ENCODE results near the gene TNNT3.

TNNT3 gene

DNA sequence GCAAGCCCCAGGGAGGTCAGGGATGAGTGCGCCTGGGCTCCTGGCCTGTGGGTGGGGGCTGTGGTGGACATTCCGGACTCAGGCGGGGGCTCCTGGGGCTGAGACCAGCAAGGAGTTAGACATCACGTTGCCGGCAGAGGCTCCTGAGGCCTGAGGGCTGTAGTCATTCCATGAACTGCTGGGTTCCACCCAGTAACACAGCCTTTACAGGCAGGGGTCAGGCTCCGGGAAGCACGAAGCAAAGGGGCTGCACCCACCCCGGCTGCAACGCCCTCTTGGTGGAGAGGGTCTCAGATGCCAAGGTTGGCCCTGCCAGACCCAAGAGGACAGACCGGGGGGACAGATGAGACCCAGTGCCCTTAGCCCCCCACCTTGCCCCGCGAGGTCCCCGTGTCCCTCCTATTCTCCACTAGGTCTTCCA, 9.0 kb downstream of the TNNT3 start:
- Histone ChIP-seq H3K4me1 (ENCODE audit: control insufficient read depth, insufficient read depth, low read length) (no peaks in the 10 kb centered on the region), H3K4me2 (ENCODE audit: low read length) (no peak overlapping the region), H3K9me3 (replicated peaks; ENCODE audit: low read length) (no peaks in the 10 kb centered on the region), H3K9ac (ENCODE audit: low read depth, low read length) (no peak overlapping the region), H3K27me3 (ENCODE audit: control insufficient read depth, insufficient read depth, low read length) (peaks cover 21% of the 10 kb centered on the region), H3K36me3 (ENCODE audit: insufficient read depth, low read length) (no peaks in the 10 kb centered on the region), H3K4me3 (ENCODE audit: low read length) (no peak overlapping the region)

- Histone ChIP-seq H3K4me1 (ENCODE audit: control insufficient read depth, insufficient read depth, low read length) (no peaks in the 10 kb centered on the region), H3K4me3 (ENCODE audit: low read length) (no peak overlapping the region), H3K9ac (ENCODE audit: low read depth, low read length) (no peak overlapping the region), H3K9me3 (replicated peaks; ENCODE audit: low read length) (no peaks in the 10 kb centered on the region), H3K4me2 (ENCODE audit: low read length) (no peak overlapping the region), H3K27me3 (ENCODE audit: control insufficient read depth, insufficient read depth, low read length) (peaks cover 26% of the 10 kb centered on the region), H3K36me3 (ENCODE audit: insufficient read depth, low read length) (no peaks in the 10 kb centered on the region)
Measured at GRCh38 chr11:1928891-1929541, 9.5 kb downstream of the TNNT3 start.

DNA sequence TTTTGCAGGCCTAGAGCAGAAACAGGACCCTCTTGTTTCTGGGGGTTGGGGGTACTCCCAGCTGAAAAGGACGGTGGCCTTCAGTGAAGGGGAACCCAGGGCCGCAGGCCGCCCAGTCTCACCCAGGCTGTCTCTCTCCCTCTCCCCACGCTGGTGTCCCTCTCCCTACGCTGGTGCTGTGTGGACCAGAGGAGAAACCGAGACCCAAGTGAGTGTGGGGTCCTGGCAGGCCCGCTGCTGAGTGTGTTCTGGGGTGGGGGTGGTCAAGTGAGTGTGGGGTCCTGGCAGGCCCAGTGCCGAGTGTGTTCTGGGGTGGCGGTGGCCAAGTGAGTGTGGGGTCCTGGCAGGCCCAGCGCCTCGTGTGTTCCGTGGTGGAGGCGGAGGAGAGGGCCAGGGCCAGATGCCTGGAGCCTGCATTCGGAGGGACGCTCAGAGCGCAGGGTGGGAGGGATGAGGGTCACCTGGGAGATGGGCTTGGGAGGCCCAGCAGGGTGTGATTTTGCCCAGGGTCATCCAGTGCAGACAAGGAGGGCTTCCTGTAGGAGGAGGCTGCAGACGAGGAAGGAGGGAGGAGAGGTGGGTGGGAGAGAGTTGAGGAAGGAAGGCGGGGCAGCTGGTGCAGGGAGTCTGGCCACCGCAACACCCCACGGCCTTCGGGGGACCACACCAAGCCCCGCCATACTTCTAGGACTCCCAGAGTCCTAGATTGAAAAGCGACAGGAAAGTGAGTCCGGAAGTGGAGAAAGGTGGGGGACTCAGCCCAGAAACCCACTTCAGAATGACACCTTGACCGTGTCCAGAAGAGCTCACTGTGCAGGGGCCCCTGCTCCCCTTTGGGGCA, 10.3 kb downstream of the TNNT3 start:
- no peaks in the 10 kb centered on the region for H3K4me1 ChIP-seq (ENCODE audit: control insufficient read depth, insufficient read depth, low read length)
- H3K27me3 ChIP-seq (ENCODE audit: control insufficient read depth, insufficient read depth, low read length) = peaks cover 34% of the 10 kb centered on the region
- H3K9ac ChIP-seq (ENCODE audit: low read depth, low read length) = no peak overlapping the region
- no peaks in the 10 kb centered on the region for H3K36me3 ChIP-seq (ENCODE audit: insufficient read depth, low read length)
- no peak overlapping the region for H3K4me3 ChIP-seq (ENCODE audit: low read length)
- no peaks in the 10 kb centered on the region for H3K9me3 ChIP-seq (replicated peaks; ENCODE audit: low read length)
- no peak overlapping the region for H3K4me2 ChIP-seq (ENCODE audit: low read length)

GRCh38 chr11:1930462-1930830, 10.9 kb downstream of the TNNT3 start:
- H3K9ac ChIP-seq (ENCODE audit: low read depth, low read length) = no peak overlapping the region
- no peaks in the 10 kb centered on the region for H3K4me1 ChIP-seq (ENCODE audit: control insufficient read depth, insufficient read depth, low read length)
- no peak overlapping the region for H3K4me2 ChIP-seq (ENCODE audit: low read length)
- H3K4me3 ChIP-seq (ENCODE audit: low read length) = no peak overlapping the region
- H3K27me3 ChIP-seq (ENCODE audit: control insufficient read depth, insufficient read depth, low read length) = peaks cover 35% of the 10 kb centered on the region
- H3K36me3 ChIP-seq (ENCODE audit: insufficient read depth, low read length) = no peaks in the 10 kb centered on the region
- H3K9me3 ChIP-seq (replicated peaks; ENCODE audit: low read length) = no peaks in the 10 kb centered on the region

DNA sequence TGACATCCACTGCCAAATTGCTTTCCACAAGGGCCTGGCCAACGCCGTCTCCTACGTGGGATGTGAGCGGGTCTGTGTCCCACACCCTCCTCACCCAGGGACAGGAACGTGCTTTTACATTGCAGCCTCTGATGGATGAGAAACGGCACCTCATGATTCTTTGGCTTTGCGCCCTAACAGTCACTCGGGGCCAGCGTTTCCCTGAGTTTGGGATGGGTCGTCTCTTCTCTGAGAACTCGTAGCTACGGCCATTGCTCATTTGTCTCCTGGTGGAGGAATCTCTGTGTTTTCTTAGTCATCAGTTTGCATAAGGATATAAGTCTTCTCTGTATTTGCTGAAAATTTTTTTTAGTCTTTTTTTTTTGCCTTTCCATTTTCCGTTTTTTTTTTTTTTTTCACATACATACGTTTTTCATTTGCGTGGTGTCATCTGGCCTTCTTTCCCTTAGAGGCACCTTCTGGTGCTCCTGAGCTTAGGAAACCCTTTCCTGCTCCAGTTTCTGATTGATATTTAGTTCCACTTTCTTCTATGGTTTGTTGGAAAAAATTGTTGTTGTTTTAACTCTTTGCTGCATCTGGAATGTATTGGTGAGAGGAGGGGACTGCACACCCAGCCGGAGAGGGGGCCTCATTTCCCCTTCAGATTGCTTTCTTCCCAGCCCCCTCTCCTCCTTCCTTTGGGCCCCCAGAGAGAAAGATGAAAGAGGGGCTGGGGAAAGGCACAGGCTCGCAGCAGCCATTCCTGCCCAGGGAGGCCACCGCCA, 12.0 kb downstream of the TNNT3 start:
- H3K36me3 ChIP-seq (ENCODE audit: insufficient read depth, low read length) = no peaks in the 10 kb centered on the region
- H3K4me3 ChIP-seq (ENCODE audit: low read length) = no peak overlapping the region
- H3K9ac ChIP-seq (ENCODE audit: low read depth, low read length) = no peak overlapping the region
- H3K27me3 ChIP-seq (ENCODE audit: control insufficient read depth, insufficient read depth, low read length) = peaks cover 35% of the 10 kb centered on the region
- H3K9me3 ChIP-seq (replicated peaks; ENCODE audit: low read length) = no peaks in the 10 kb centered on the region
- no peak overlapping the region for H3K4me2 ChIP-seq (ENCODE audit: low read length)
- no peaks in the 10 kb centered on the region for H3K4me1 ChIP-seq (ENCODE audit: control insufficient read depth, insufficient read depth, low read length)

DNA sequence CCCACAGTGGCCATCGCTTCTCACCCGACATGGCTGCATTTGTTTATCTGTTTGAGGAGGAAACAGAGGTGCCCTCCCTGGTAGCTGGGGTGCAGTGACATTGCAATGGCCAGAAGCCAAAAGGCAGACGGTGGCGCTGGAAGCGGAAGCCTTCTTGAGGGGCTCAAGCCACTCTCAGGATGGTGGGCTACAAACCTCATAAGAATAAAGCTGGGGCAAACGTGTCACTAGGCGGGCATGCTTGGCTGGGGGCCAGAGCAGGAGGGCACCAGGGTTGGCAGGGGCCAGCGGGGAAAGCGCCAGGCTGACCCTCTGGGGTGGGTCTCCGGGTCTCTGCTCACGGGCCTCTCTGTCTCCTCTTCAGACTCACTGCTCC, 12.6 kb downstream of the TNNT3 start:
- Histone ChIP-seq H3K4me1 (ENCODE audit: control insufficient read depth, insufficient read depth, low read length) (no peaks in the 10 kb centered on the region), H3K9me3 (replicated peaks; ENCODE audit: low read length) (no peaks in the 10 kb centered on the region), H3K4me3 (ENCODE audit: low read length) (no peak overlapping the region), H3K27me3 (ENCODE audit: control insufficient read depth, insufficient read depth, low read length) (peaks cover 35% of the 10 kb centered on the region), H3K36me3 (ENCODE audit: insufficient read depth, low read length) (no peaks in the 10 kb centered on the region), H3K4me2 (ENCODE audit: low read length) (no peak overlapping the region), H3K9ac (ENCODE audit: low read depth, low read length) (no peak overlapping the region)

DNA sequence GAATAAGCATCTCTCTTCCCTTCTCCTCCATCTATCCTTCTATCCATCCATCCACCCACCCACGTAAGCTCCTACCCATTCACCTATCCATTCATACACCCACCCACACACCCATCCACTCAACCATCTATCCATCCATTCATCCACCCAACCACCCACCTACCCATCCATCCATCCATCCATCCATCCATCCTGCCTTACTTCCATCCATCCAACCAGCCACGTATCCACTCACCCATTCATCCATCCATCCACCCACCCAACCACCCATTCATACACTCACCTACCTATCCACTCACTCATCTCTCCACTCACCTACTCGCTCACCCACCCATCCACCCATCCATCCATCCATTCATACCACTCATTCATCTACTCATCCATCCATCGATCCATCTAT, 13.2 kb downstream of the TNNT3 start:
- H3K9ac ChIP-seq (ENCODE audit: low read depth, low read length) = no peak overlapping the region
- H3K4me3 ChIP-seq (ENCODE audit: low read length) = no peak overlapping the region
- H3K36me3 ChIP-seq (ENCODE audit: insufficient read depth, low read length) = no peaks in the 10 kb centered on the region
- no peak overlapping the region for H3K4me2 ChIP-seq (ENCODE audit: low read length)
- H3K4me1 ChIP-seq (ENCODE audit: control insufficient read depth, insufficient read depth, low read length) = no peaks in the 10 kb centered on the region
- peaks cover 35% of the 10 kb centered on the region for H3K27me3 ChIP-seq (ENCODE audit: control insufficient read depth, insufficient read depth, low read length)
- H3K9me3 ChIP-seq (replicated peaks; ENCODE audit: low read length) = no peaks in the 10 kb centered on the region

DNA sequence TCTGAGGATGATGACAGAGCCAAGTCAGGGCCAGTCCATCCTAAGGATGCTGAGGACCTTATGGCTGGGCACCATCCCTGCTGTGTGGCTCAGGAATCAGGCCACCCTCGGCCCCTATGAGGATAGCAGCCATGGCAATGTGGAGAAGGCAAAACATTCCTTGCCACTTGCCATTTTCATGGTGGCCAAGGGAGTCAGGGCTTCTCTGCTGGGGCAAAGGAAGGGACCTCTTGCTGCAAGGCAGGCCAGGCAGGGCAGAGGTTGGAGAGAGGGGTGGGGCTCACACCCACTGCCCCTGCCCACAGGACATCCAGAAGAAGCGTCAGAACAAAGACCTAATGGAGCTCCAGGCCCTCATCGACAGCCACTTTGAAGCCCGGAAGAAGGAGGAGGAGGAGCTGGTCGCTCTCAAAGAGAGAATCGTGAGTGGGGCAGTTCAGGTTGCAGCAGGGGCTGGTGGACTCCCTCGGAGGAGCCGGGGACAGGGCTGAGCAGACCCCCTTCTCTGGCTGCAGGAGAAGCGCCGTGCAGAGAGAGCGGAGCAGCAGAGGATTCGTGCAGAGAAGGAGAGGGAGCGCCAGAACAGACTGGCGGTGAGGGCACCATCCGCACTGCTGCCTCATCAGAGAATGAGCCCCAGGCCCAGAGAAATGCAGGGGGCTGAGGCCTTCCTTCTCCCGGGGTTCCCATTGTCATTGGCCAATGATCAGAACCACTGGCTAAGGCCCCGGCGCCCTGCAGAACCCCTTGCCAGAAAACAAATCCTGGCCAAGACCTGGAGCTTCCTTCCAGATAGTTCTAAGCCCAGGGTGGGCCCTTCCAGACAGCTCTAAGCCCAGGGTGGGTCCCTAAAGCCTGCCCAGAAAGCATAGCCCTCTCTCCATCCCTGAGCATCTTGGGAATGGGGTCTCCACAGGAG, 14.2 kb downstream of the TNNT3 start:
- H3K27me3 ChIP-seq (ENCODE audit: control insufficient read depth, insufficient read depth, low read length) = peaks cover 35% of the 10 kb centered on the region

GRCh38 chr11:1934335-1935155, 15.0 kb downstream of the TNNT3 start:
- peaks cover 35% of the 10 kb centered on the region for H3K27me3 ChIP-seq (ENCODE audit: control insufficient read depth, insufficient read depth, low read length)
- no peak overlapping the region for H3K9ac ChIP-seq (ENCODE audit: low read depth, low read length)
- H3K4me1 ChIP-seq (ENCODE audit: control insufficient read depth, insufficient read depth, low read length) = no peaks in the 10 kb centered on the region
- no peak overlapping the region for H3K4me3 ChIP-seq (ENCODE audit: low read length)
- H3K4me2 ChIP-seq (ENCODE audit: low read length) = no peak overlapping the region
- no peaks in the 10 kb centered on the region for H3K36me3 ChIP-seq (ENCODE audit: insufficient read depth, low read length)
- no peaks in the 10 kb centered on the region for H3K9me3 ChIP-seq (replicated peaks; ENCODE audit: low read length)

More for the DNA sequence above, 14.2 kb downstream of the TNNT3 start:
- no peaks in the 10 kb centered on the region for H3K9me3 ChIP-seq (replicated peaks; ENCODE audit: low read length)
- H3K36me3 ChIP-seq (ENCODE audit: insufficient read depth, low read length) = no peaks in the 10 kb centered on the region
- no peak overlapping the region for H3K4me2 ChIP-seq (ENCODE audit: low read length)
- no peak overlapping the region for H3K9ac ChIP-seq (ENCODE audit: low read depth, low read length)
- H3K4me1 ChIP-seq (ENCODE audit: control insufficient read depth, insufficient read depth, low read length) = no peaks in the 10 kb centered on the region
- no peak overlapping the region for H3K4me3 ChIP-seq (ENCODE audit: low read length)

DNA sequence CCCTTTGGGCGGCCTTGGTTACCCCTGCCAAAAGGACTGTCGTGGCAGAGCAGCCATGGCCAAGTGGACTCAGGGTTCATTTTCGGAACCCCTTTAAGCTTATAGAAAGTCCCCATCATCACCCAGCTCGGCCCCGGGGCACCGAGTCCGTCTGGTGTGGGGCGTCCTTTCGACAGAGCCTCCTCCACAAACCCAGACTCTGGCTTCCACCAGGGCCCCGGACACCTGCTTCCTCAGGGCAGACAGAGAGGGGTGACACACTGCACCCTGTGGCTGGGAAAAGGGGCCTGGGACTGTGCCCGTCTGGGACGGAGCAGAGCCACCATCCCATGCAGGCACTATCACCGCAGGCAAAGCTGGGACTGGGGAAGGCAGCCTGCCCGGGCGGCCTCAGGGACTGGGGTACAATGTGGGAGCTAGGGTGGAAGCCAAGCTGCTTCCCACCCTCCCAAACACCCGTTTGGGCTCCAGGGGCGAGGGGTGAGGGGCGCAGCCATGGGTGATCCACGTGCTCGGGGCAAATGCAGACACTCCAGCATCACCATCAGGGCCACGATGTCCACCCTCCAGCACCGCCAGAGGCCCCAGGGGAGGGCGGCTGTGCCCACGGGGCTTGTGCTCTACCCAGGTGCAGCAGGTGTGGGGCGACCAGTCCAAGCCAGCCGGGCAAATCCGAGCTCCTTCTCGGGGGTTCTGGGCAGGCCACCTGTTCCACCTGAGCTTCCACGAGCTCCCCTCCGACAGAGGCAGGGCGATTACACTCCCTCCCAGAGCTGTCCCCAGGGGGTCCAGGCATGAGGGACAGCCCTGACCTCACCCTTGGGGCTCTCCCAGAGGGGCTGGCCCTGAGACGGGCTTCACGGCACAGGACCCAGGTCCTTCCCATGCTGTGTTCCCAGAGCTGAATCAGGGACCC, 15.9 kb downstream of the TNNT3 start:
- H3K9ac ChIP-seq (ENCODE audit: low read depth, low read length) = no peak overlapping the region
- no peak overlapping the region for H3K4me2 ChIP-seq (ENCODE audit: low read length)
- no peak overlapping the region for H3K4me3 ChIP-seq (ENCODE audit: low read length)
- H3K4me1 ChIP-seq (ENCODE audit: control insufficient read depth, insufficient read depth, low read length) = no peaks in the 10 kb centered on the region
- H3K27me3 ChIP-seq (ENCODE audit: control insufficient read depth, insufficient read depth, low read length) = peaks cover 30% of the 10 kb centered on the region
- no peaks in the 10 kb centered on the region for H3K36me3 ChIP-seq (ENCODE audit: insufficient read depth, low read length)
- H3K9me3 ChIP-seq (replicated peaks; ENCODE audit: low read length) = no peaks in the 10 kb centered on the region

Data from skeletal muscle satellite cell (primary cell).